ENCODE measurements around the gene FIBCD1.

DNA sequence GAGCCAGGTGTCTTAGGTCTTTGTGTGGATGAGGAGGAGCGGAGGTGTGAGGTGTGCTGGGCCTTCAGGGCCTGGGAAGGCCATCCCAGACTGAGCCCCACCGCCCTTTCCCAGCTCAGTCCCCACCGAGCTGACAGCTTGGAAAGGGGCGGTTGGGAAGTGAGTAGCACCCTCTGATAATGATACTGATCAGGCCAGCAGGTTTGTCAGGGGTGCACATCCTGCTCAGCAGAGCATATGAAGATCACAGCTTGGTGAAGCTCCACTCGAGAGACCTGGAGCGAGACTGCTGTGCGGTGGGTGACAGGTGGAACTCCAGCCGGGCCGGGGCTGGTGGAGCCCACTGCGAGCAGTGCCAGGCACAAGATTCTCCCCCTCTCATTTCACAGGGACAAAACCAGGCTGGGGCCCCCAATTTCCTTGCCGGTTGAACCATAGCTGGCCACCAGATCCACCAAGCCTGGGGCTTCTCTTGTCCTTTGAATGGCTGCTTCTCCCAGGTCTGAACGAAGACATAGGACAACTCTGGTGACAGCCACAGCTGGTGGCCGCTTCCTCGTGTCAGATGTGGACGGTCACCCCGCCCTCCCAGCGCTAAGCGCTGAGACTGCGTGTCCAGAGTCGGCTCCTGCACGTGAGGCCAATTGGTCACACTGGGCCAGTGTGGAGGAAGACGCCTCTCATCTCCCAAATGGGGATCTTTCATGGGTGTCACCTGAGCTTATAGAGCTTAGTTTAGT is 50.7 kb downstream of the FIBCD1 start:
- TF ChIP-seq POLR2A (IDR thresholded peaks at IDR 0.05) (no peak), POLR2AphosphoS5 (IDR thresholded peaks at IDR 0.05) (no peak)
- TF ChIP-seq, protein P1, sequence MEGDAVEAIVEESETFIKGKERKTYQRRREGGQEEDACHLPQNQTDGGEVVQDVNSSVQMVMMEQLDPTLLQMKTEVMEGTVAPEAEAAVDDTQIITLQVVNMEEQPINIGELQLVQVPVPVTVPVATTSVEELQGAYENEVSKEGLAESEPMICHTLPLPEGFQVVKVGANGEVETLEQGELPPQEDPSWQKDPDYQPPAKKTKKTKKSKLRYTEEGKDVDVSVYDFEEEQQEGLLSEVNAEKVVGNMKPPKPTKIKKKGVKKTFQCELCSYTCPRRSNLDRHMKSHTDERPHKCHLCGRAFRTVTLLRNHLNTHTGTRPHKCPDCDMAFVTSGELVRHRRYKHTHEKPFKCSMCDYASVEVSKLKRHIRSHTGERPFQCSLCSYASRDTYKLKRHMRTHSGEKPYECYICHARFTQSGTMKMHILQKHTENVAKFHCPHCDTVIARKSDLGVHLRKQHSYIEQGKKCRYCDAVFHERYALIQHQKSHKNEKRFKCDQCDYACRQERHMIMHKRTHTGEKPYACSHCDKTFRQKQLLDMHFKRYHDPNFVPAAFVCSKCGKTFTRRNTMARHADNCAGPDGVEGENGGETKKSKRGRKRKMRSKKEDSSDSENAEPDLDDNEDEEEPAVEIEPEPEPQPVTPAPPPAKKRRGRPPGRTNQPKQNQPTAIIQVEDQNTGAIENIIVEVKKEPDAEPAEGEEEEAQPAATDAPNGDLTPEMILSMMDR (IDR thresholded peaks at IDR 0.05), result no peak
